ENCODE data around the gene SBF2.

SBF2 gene

DNA sequence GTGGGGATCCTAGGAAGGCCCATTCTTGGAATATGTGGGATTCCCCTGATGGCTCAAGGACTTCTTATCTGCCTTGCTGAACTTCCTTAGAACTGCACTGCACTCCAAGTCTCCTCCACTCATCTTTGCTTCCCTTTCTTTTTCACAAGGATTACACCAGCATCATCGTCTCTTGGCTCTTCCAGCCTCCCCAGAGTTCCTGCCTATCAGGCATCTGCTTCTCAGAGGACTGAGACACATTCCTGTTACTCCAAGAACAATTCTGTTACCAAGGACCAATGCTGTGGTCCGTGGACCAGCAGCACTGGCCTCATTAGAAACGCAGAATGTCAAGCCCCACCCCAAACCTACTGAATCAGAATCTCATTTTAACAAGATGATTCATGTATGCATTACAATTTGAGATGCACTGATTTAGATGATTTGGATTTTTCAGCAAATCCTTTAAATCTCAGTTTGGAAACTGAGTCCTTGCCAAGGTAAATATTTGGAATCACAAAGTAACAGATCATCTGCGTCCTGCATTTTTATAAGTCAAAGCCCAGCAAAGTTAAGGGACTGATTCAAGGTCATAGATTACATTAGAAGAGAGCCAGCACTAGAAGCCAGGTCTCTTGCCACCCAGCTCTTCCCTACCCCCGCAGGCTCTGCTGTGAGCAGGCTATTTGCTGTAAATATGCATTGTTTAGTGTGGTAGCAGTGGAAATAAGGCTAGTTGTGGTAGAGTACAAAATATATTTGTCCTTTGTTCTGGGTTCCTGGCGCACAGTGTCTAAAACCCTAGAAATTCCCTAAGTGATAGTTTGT is 519.2 kb downstream of the SBF2 start:
- no peaks in the 10 kb centered on the region for H3K36me3 ChIP-seq (replicated peaks)
- H3K4me3 ChIP-seq: no peak overlapping the region
- no peaks in the 10 kb centered on the region for H3K9me3 ChIP-seq
- no peaks in the 10 kb centered on the region for H3K27me3 ChIP-seq (ENCODE audit: low read depth)
- H3K4me1 ChIP-seq: peaks cover 38% of the 10 kb centered on the region
- in situ Hi-C loops (cut with MboI; ENCODE audit: low sequenced_read_pairs): no loop called here
- DNase-seq (ENCODE audit: low spot score in 2 of 2): no peak

DNA sequence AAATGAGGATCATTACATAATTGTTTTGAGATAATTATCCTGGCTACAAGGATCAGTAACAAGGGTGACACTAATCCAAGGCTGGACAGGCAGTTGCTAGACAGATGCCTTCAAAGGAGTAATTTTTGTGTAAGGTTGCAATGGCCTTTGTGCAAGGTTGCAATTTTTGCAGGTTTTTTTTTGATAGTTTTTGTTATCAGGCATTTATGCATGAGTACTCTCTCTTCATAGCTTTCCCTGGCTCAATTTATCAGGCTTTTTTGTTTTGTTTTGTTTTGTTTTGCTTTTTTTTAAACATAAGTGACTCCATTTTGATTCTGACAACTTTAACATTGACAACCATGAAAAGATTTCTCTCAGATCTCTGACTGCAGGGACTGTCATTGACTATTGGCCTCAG is 519.9 kb downstream of the SBF2 start:
- no peaks in the 10 kb centered on the region for H3K36me3 ChIP-seq (replicated peaks)
- no peaks in the 10 kb centered on the region for H3K27me3 ChIP-seq (ENCODE audit: low read depth)
- no peak for DNase-seq (ENCODE audit: low spot score in 2 of 2)
- in situ Hi-C loops (cut with MboI; ENCODE audit: low sequenced_read_pairs): no loop called here
- H3K4me1 ChIP-seq: peaks cover 38% of the 10 kb centered on the region
- H3K9me3 ChIP-seq: no peaks in the 10 kb centered on the region
- H3K4me3 ChIP-seq: no peak overlapping the region

- H3K27me3 ChIP-seq (ENCODE audit: low read depth): no peaks in the 10 kb centered on the region
- in situ Hi-C loops (cut with MboI; ENCODE audit: low sequenced_read_pairs): no loop called here
- DNase-seq (ENCODE audit: low spot score in 2 of 2): no peak
These were observed 520.5 kb downstream of the SBF2 start for GRCh38 chr11:9773524-9773923.

GRCh38 chr11:9772218-9772617 is 521.8 kb downstream of the SBF2 start:
- in situ Hi-C loops (cut with MboI; ENCODE audit: low sequenced_read_pairs): no loop called here
- Histone ChIP-seq H3K9me3 (no peaks in the 10 kb centered on the region), H3K36me3 (replicated peaks) (no peaks in the 10 kb centered on the region), H3K27me3 (ENCODE audit: low read depth) (no peaks in the 10 kb centered on the region), H3K4me3 (no peak overlapping the region), H3K4me1 (peaks cover 32% of the 10 kb centered on the region)
- no peak for DNase-seq (ENCODE audit: low spot score in 2 of 2)

More at GRCh38 chr11:9773524-9773923, 520.5 kb downstream of the SBF2 start:
- Histone ChIP-seq H3K9me3 (no peaks in the 10 kb centered on the region), H3K4me3 (no peak overlapping the region), H3K36me3 (replicated peaks) (no peaks in the 10 kb centered on the region), H3K4me1 (peaks cover 38% of the 10 kb centered on the region)

DNA sequence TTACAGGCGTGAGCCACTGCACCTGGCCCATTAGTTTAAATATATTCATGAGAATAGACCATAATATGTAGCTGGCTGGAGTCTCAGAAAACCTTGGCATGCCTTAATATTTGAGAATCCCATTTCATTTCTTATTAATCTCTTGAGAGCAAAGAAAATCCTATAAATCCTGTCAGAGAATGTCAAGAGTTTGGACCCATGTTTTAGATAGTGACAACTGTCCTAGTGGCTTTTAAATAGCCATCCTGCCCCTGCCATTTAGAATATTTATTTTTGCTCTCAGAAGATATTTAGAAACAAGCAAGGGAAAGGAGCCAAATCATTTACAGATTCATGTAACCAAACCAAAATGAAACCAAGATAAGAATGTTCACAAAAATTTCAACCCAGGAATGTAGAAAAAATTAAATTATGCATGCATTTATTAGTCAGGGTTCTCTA is 522.9 kb downstream of the SBF2 start:
- H3K9me3 ChIP-seq: no peaks in the 10 kb centered on the region

DNA sequence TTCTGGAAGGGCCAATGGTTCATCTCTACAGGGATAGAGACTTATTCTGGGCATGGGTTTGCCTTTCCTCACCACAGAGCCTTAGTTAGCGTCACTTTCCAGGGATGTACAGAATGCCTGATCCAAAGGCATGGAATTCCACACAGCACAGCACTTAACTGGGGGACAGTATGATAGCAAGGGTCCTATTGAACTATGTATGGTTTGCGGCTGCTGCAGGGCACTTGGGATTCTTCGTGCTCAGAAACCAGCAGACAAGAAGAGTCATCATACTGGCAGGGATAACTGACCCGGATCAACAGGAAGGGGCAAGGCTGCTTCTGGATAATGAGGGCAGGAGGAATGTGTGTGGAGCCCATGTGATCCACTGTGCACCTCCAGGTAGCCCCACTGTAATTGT is 524.4 kb downstream of the SBF2 start:
- no peaks in the 10 kb centered on the region for H3K9me3 ChIP-seq
- in situ Hi-C loops (cut with MboI; ENCODE audit: low sequenced_read_pairs): loop anchor here (10.0 kb wide), 2 partner anchors 535 to 965 kb away; partner anchors contain the start of gene ADM
- no peak for DNase-seq (ENCODE audit: low spot score in 2 of 2)
- peaks cover 13% of the 10 kb centered on the region for H3K4me1 ChIP-seq
- H3K36me3 ChIP-seq (replicated peaks): no peaks in the 10 kb centered on the region
- no peak overlapping the region for H3K4me3 ChIP-seq
- no peaks in the 10 kb centered on the region for H3K27me3 ChIP-seq (ENCODE audit: low read depth)

More for the DNA sequence above, 522.9 kb downstream of the SBF2 start:
- Histone ChIP-seq H3K4me1 (peaks cover 21% of the 10 kb centered on the region), H3K4me3 (no peak overlapping the region), H3K36me3 (replicated peaks) (no peaks in the 10 kb centered on the region), H3K27me3 (ENCODE audit: low read depth) (no peaks in the 10 kb centered on the region)
- in situ Hi-C loops (cut with MboI; ENCODE audit: low sequenced_read_pairs): no loop called here
- no peak for DNase-seq (ENCODE audit: low spot score in 2 of 2)

GRCh38 chr11:9765320-9766101 is 528.5 kb downstream of the SBF2 start:
- Histone ChIP-seq H3K4me3 (no peak overlapping the region), H3K36me3 (replicated peaks) (no peaks in the 10 kb centered on the region), H3K27me3 (ENCODE audit: low read depth) (no peaks in the 10 kb centered on the region), H3K9me3 (no peaks in the 10 kb centered on the region), H3K4me1 (peaks cover 6% of the 10 kb centered on the region)
- no peak for DNase-seq (ENCODE audit: low spot score in 2 of 2)
- in situ Hi-C loops (cut with MboI; ENCODE audit: low sequenced_read_pairs): loop anchor here (10.0 kb wide), 2 partner anchors 539 to 969 kb away; partner anchors contain the start of gene ADM

GRCh38 chr11:9763301-9763700 is 530.7 kb downstream of the SBF2 start:
- in situ Hi-C loops (cut with MboI; ENCODE audit: low sequenced_read_pairs): loop anchor here (10.0 kb wide), 2 partner anchors 542 to 972 kb away; partner anchors contain the start of gene ADM
- Histone ChIP-seq H3K4me3 (no peak overlapping the region), H3K4me1 (peaks cover 22% of the 10 kb centered on the region), H3K9me3 (no peaks in the 10 kb centered on the region), H3K27me3 (ENCODE audit: low read depth) (no peaks in the 10 kb centered on the region), H3K36me3 (replicated peaks) (no peaks in the 10 kb centered on the region)
- DNase-seq (ENCODE audit: low spot score in 2 of 2): no peak

DNA sequence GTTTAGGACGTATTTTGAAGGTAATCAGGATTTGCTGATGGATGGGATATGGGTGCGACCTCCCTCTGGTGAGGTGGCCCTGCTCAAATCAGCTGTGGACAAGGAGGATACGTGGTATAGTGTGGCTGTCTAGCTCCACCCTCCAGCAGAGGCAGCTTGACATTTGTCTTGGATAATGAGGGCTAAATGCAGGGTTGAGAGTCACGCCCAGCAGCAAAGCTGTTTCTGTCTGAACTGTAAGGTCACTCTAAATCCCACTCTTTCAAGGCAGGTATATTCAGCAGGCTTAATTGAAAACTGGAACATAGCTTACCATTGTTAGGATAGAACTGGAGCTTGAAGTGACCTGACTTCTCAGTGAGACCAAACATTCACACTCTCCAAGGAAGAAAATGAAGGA is 531.5 kb downstream of the SBF2 start:
- no peaks in the 10 kb centered on the region for H3K36me3 ChIP-seq (replicated peaks)
- H3K9me3 ChIP-seq: no peaks in the 10 kb centered on the region
- DNase-seq (ENCODE audit: low spot score in 2 of 2): no peak
- H3K27me3 ChIP-seq (ENCODE audit: low read depth): no peaks in the 10 kb centered on the region
- H3K4me1 ChIP-seq: peaks cover 28% of the 10 kb centered on the region
- in situ Hi-C loops (cut with MboI; ENCODE audit: low sequenced_read_pairs): loop anchor here (10.0 kb wide), 2 partner anchors 542 to 972 kb away; partner anchors contain the start of gene ADM
- no peak overlapping the region for H3K4me3 ChIP-seq

DNA sequence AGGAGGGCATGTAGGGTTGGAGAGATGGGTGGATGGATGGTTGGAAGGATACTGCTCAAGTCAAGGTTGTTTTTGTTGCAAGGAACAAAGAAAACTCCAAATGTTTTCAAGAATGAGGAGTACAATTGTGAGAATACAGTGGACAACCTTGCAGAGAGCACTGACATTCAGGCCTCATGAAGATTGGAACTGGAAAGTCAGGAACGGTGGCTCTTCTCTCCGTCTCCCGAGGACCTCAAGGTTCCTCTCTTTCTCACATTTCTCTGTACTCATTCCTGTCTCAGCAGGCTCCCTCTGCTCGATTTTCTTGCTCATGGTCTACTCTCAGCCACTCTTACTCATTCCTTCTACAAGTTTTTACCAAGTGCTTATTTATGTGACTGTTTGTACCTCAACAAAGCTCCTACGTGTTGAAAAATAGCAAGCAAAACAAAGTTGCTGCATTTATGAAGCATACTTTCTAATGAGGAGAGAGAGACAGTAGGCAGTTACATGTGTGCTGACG is 532.5 kb downstream of the SBF2 start:
- DNase-seq (ENCODE audit: low spot score in 2 of 2): no peak
- no peak overlapping the region for H3K4me3 ChIP-seq
- in situ Hi-C loops (cut with MboI; ENCODE audit: low sequenced_read_pairs): loop anchor here (10.0 kb wide), 2 partner anchors 543 to 973 kb away; partner anchors contain the start of gene ADM
- peaks cover 28% of the 10 kb centered on the region for H3K4me1 ChIP-seq
- H3K36me3 ChIP-seq (replicated peaks): no peaks in the 10 kb centered on the region
- H3K27me3 ChIP-seq (ENCODE audit: low read depth): no peaks in the 10 kb centered on the region
- H3K9me3 ChIP-seq: no peaks in the 10 kb centered on the region

- Histone ChIP-seq H3K9me3 (no peaks in the 10 kb centered on the region), H3K4me3 (no peak overlapping the region), H3K27me3 (ENCODE audit: low read depth) (no peaks in the 10 kb centered on the region), H3K4me1 (peaks cover 23% of the 10 kb centered on the region), H3K36me3 (replicated peaks) (no peaks in the 10 kb centered on the region)
- in situ Hi-C loops (cut with MboI; ENCODE audit: low sequenced_read_pairs): loop anchor here (10.0 kb wide), 2 partner anchors 545 to 975 kb away; partner anchors contain the start of gene ADM
- DNase-seq (ENCODE audit: low spot score in 2 of 2): no peak
These were observed 533.8 kb downstream of the SBF2 start for GRCh38 chr11:9760193-9760575.

DNA sequence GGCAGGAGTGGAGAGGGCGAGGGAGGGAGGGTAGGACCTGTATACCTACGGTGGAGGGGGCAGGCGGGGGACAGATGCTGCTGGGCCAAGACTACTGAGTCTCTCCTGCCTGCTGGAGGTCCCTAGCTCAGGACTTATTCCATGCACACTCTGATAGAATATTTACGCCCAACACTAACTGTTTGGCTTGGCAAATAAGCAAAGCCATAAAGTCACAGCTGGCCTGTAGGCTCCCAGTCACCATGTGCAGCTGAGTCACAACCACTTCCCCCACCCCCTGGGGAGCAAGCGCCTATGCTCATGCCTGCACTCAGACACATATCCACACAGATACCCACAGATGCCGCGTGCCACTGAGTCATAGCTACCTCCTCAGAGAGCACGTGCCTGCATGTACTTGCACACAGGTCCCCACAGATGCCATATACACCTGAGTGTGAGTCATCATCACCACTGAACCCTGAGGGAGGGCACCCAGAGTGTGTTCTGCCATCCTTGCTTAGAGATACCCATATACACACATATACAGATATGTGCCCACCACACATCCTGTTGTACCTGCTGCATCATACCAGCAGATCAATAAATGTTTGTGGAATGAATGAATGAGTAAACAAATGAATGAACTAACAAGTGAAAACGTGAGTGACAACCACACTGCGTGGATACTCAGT is 534.4 kb downstream of the SBF2 start:
- in situ Hi-C loops (cut with MboI; ENCODE audit: low sequenced_read_pairs): loop anchor here (5.0 to 10.0 kb wide), 3 partner anchors 208 to 975 kb away; partner anchors contain the start of gene ADM
- Histone ChIP-seq H3K9me3 (no peaks in the 10 kb centered on the region), H3K4me3 (no peak overlapping the region; the same call in 1 of the 2 replicates), H3K27me3 (ENCODE audit: low read depth) (no peaks in the 10 kb centered on the region), H3K36me3 (replicated peaks) (no peaks in the 10 kb centered on the region), H3K4me1 (peaks cover 27% of the 10 kb centered on the region)
- DNase-seq (ENCODE audit: low spot score in 2 of 2): no peak
